Ectodermal cell (in vitro differentiated cells): ENCODE measurements around the gene CRYBA1.

ENCODE experiments used
- H3K27ac ChIP-seq: 2 replicates; pipeline ENCODE4 v1.7.0; 2013; ENCODE audit warnings: mild to moderate bottlenecking, low read depth, low read length; ENCODE audit not compliant: insufficient read depth, poor library complexity, severe bottlenecking
- H3K27me3 ChIP-seq: 2 replicates; pipeline ENCODE4 v1.7.0; 2013; ENCODE audit warnings: mild to moderate bottlenecking, low read length; ENCODE audit not compliant: insufficient read depth, control insufficient read depth, poor library complexity, severe bottlenecking
- H3K36me3 ChIP-seq: one replicate; pipeline ENCODE4 v1.7.0; 2013; ENCODE audit warnings: low read length; ENCODE audit not compliant: control insufficient read depth, insufficient read depth
- H3K4me1 ChIP-seq: one replicate; pipeline ENCODE4 v1.7.0; 2013; ENCODE audit warnings: low read length; ENCODE audit not compliant: control insufficient read depth, insufficient read depth
- H3K4me3 ChIP-seq: 2 replicates; pipeline ENCODE4 v1.7.0; 2013; ENCODE audit warnings: low read depth, low read length, control low read depth; ENCODE audit not compliant: insufficient read depth
- H3K9me3 ChIP-seq: 2 replicates; pipeline ENCODE4 v1.7.0; 2013; ENCODE audit warnings: mild to moderate bottlenecking, low read length, moderate library complexity; ENCODE audit not compliant: control insufficient read depth
- WGBS, 2 experiments: methylation state at CpG; one replicate each; pipeline ENCODE4 v1.1.7; 2013; ENCODE audit warnings: missing lambda C conversion rate in 2 of 2; 5-methylcytosine and 5-hydroxymethylcytosine counted together

CRYBA1 gene

DNA sequence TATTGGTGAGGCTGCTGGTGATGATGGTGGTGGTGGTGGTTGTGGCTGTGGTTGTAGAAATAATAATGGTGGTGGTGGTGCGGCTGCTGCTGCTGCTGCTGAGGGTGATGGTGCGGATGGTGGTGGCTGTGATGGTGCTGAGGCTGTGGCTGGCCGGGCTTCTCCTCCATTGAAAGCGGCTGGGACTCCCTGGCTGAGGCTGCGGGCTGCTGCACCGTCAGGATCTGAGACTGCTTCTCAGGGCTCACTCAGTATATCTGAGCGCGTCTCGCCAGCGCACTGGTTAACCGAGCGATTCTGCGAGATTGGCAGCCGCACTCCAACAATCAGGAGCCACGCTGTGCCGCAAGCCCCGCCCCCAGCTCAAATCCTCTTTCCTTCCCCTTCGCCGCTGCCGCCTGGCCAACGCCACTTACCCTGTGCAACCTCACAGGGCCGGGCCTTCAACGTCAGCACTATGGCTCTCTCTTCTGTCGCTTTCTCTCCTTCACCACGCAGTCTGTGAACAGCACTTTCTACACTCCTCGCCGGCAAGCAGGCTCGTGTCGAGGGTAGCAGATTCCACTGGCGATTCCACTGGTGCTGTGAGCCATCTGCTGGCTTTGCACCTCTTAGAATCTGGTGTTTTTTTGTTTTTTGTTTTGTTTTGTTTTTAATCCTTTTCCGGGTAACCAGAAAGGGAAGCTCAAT lies 47.4 kb downstream of the CRYBA1 start, which contains the start of gene NUFIP2:
TSS of gene NUFIP2 (minus strand) at position 259 of the 690 bp plus-strand sequence. CDS start at position 170, 89 bp downstream.
- 0 to 1% methylated on average over 30 to 31 of the region's 31 CpGs for WGBS, 2 experiments
- no peaks in the 10 kb centered on the region for H3K27me3 ChIP-seq
- H3K36me3 ChIP-seq = no peaks in the 10 kb centered on the region
- H3K27ac ChIP-seq = peak within 1 kb of the TSS; percentile 97
- no peaks in the 10 kb centered on the region for H3K9me3 ChIP-seq
- H3K4me1 ChIP-seq = peaks cover 10% of the 10 kb centered on the region
- H3K4me3 ChIP-seq = peak within 1 kb of the TSS; percentile 93

DNA sequence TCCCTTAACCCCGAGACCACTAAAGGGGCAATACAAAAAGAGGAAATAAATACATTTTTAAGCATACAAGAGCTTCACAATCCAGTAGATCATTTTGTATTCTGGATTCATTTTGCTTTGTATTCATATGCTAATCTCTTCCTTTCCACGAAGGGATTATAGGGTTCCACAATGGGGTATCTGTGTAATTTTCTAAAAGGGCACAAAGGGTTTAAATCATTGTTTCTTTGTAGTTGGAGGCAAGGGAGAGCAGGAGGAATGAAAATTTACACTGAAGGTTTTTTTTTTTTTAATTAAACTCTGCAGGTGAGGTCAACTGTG lies 47.9 kb downstream of the CRYBA1 start:
- H3K27ac ChIP-seq = peak overlapping the region; percentile 97
- no peaks in the 10 kb centered on the region for H3K9me3 ChIP-seq
- no peaks in the 10 kb centered on the region for H3K36me3 ChIP-seq
- H3K4me1 ChIP-seq = peaks cover 10% of the 10 kb centered on the region
- peak overlapping the region; percentile 93 for H3K4me3 ChIP-seq
- no peaks in the 10 kb centered on the region for H3K27me3 ChIP-seq
- 0% methylated on average over 1 of the region's 2 CpGs for WGBS, 2 experiments

DNA sequence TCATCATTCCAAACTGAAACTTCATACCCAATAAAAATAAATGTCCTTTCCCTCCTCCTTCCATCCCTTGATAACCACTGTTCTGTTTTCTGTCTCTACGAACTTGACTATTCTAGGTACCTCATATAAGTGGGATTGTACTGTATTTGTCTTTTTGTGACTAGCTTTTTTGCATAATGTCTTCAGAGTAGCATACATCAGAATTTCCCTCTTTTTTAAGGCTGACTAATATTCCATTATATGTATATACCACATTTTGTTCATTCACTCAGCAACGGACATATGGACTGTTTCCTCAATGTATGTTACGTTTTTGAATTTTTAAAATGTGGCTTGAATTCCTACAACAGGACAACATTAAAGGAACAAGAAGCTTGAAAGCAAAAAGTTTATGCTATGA lies 48.8 kb downstream of the CRYBA1 start:
- H3K9me3 ChIP-seq = no peaks in the 10 kb centered on the region
- H3K4me3 ChIP-seq = no peak overlapping the region
- no peak overlapping the region for H3K27ac ChIP-seq
- H3K4me1 ChIP-seq = peaks cover 5% of the 10 kb centered on the region
- H3K36me3 ChIP-seq = no peaks in the 10 kb centered on the region
- H3K27me3 ChIP-seq = no peaks in the 10 kb centered on the region
- 100% methylated on average over 3 of the region's 3 CpGs; no CpG with 5 or more reads in 1 of the 2 experiments for WGBS, 2 experiments

DNA sequence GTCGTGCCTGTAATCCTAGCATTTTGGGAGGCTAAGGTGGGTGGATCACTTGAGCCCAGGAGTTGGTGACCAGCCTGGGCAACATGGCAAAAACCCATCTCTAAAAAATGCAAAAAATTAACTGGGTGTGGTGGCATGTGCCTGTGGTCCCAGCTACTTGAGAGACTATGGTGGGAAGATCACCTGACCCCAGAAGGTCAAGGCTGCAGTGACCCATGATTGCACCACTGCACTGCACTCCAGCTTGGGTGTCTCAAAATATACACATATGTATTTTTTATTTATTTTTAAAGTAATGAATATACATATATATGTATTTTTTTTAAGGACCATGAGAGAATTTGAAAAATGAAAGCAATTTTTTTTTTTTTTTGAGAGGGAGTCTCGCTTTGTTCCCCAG lies 52.4 kb downstream of the CRYBA1 start:
- H3K27ac ChIP-seq = no peak overlapping the region
- 91 to 94% methylated on average over 2 of the region's 2 CpGs for WGBS, 2 experiments

DNA sequence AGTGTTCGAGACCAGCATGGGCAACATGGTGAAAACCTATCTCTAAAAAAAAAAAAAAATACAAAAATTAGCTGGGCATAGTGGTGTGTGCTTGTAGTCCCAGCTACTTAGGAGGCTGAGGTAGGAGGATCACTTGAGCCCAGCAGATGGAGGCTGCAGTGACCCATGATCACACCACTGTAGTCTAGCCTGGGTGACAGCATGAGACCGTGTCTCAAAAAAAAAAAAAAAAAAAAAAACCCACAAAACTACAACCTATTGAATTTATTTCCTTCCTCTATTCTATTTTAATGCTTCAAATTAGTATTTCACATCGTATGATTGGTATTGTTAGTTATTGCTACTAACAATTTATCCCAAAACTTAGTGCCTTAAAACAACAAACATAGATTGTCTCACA lies 56.7 kb downstream of the CRYBA1 start:
- Histone ChIP-seq H3K9me3 (no peaks in the 10 kb centered on the region), H3K27me3 (no peaks in the 10 kb centered on the region), H3K27ac (no peak overlapping the region), H3K36me3 (no peaks in the 10 kb centered on the region), H3K4me3 (no peak overlapping the region), H3K4me1 (no peaks in the 10 kb centered on the region)
- WGBS, 2 experiments = 89 to 100% methylated on average over 2 of the region's 3 CpGs

More for the DNA sequence above, 52.4 kb downstream of the CRYBA1 start:
- no peak overlapping the region for H3K4me3 ChIP-seq
- H3K36me3 ChIP-seq = no peaks in the 10 kb centered on the region
- H3K4me1 ChIP-seq = no peaks in the 10 kb centered on the region
- no peaks in the 10 kb centered on the region for H3K27me3 ChIP-seq
- H3K9me3 ChIP-seq = no peaks in the 10 kb centered on the region
